Fibroblast of mammary gland (primary cell): Measurements from ENCODE around the gene TRAPPC5.

Experiments used
- DNase-seq: peaks from one replicate; pipeline ENCODE4 v3.0.0-alpha.2; 2010; ENCODE audit warnings: low read depth
- H3K4me3 ChIP-seq: 2 replicates; pipeline ENCODE4 v1.5.1; 2011; ENCODE audit warnings: low read depth, mild to moderate bottlenecking, low read length, moderate library complexity; ENCODE audit not compliant: control insufficient read depth
- CTCF ChIP-seq: conservative IDR thresholded peaks from 2 replicates; pipeline ENCODE4 v1.5.1; 2011; ENCODE audit warnings: low read depth, low read length, inconsistent platforms; ENCODE audit not compliant: control insufficient read depth, insufficient read depth

The TRAPPC5 gene

GRCh38 chr19:7705387-7706187, 25.0 kb downstream of the TRAPPC5 start:
- no peak for DNase-seq
- H3K4me3 ChIP-seq, result no peak overlapping the region
- no peak for TF ChIP-seq CTCF

GRCh38 chr19:7706188-7706954, 25.7 kb downstream of the TRAPPC5 start:
- no peak for DNase-seq
- H3K4me3 ChIP-seq, result no peak overlapping the region
- TF ChIP-seq CTCF, result no peak

- H3K4me3 ChIP-seq, result no peak overlapping the region
- no peak for DNase-seq
- no peak for TF ChIP-seq CTCF
These were observed 26.4 kb downstream of the TRAPPC5 start for GRCh38 chr19:7706955-7707456.

- TF ChIP-seq CTCF, result no peak
- no peak for DNase-seq
- no peak overlapping the region for H3K4me3 ChIP-seq
These were observed 29.4 kb downstream of the TRAPPC5 start for GRCh38 chr19:7709932-7710460.

GRCh38 chr19:7710616-7711015, 30.0 kb downstream of the TRAPPC5 start:
- DNase-seq, result no peak
- H3K4me3 ChIP-seq, result no peak overlapping the region
- no peak for TF ChIP-seq CTCF

- no peak for DNase-seq
- no peak for TF ChIP-seq CTCF
- H3K4me3 ChIP-seq, result no peak overlapping the region
These were observed 35.0 kb downstream of the TRAPPC5 start for GRCh38 chr19:7715671-7716070.
